ENCODE data around the gene ZBTB12. TPM values are rescaled to one million over a fixed set of nuclear protein-coding genes. Genes with fewer than 3 reads are reported as not detected.

ZBTB12 gene
- total and polyA plus RNA-seq, 8 donors, result 0.43 to 6.4 (median 1.8) TPM

- 68 to 78% (median 72%) methylated on average over 11 of the region's 11 CpGs for WGBS, 5 donors
- DNase-seq, result no peak
- Histone ChIP-seq H3K27ac (peak overlapping the region in 3 of 5 donors; percentile 13 to 57 (median 32)), H3K36me3 (no peaks in the 10 kb centered on the region), H3K9me3 (no peaks in the 10 kb centered on the region), H3K4me1 (no peaks in the 10 kb centered on the region), H3K27me3 (no peaks in the 10 kb centered on the region), H3K4me3 (peak overlapping the region in 3 of 4 donors; percentile 9 to 33 (median 12))
- intact Hi-C loops (cut with DNase I; ENCODE audit: low total_unique reads), result no loop called here
- no peak for TF ChIP-seq POLR2A (IDR thresholded peaks at IDR 0.05)
- no peak for TF ChIP-seq CTCF (IDR thresholded peaks at IDR 0.05)
- TF ChIP-seq EP300 (IDR thresholded peaks at IDR 0.05), result no peak
- no peak for TF ChIP-seq POLR2AphosphoS5 (IDR thresholded peaks at IDR 0.05)
Measured at GRCh38 chr6:31927863-31928671, 26.2 kb upstream of the ZBTB12 start.

GRCh38 chr6:31927242-31927862 is 25.5 kb upstream of the ZBTB12 start, which contains the start of gene C2:
Gene C2 (plus strand): TSS chr6:31927717. CDS start chr6:31927753, 36 bp downstream.
- Histone ChIP-seq H3K27ac (peak within 1 kb of the TSS in 3 of 5 donors; percentile 13 to 57 (median 32)), H3K4me1 (no peaks in the 10 kb centered on the region), H3K4me3 (peak within 1 kb of the TSS in 3 of 4 donors; percentile 9 to 33 (median 12)), H3K27me3 (no peaks in the 10 kb centered on the region), H3K9me3 (no peaks in the 10 kb centered on the region), H3K36me3 (no peaks in the 10 kb centered on the region)
- WGBS, 5 donors, result 36 to 53% (median 46%) methylated on average over 11 of the region's 11 CpGs
- DNase-seq, result peak in 1 of 2 donors; percentile 45
- intact Hi-C loops (cut with DNase I; ENCODE audit: low total_unique reads), result no loop called here
- TF ChIP-seq CTCF (IDR thresholded peaks at IDR 0.05), result no peak
- no peak for TF ChIP-seq POLR2AphosphoS5 (IDR thresholded peaks at IDR 0.05)
- TF ChIP-seq POLR2A (IDR thresholded peaks at IDR 0.05), result no peak
- TF ChIP-seq EP300 (IDR thresholded peaks at IDR 0.05), result no peak

- H3K9me3 ChIP-seq, result no peaks in the 10 kb centered on the region
- TF ChIP-seq POLR2AphosphoS5 (IDR thresholded peaks at IDR 0.05) (no peak), EP300 (IDR thresholded peaks at IDR 0.05) (no peak), POLR2A (IDR thresholded peaks at IDR 0.05) (no peak), CTCF (IDR thresholded peaks at IDR 0.05) (no peak)
- H3K36me3 ChIP-seq, result no peaks in the 10 kb centered on the region
- no peak overlapping the region for H3K4me3 ChIP-seq
- intact Hi-C loops (cut with DNase I; ENCODE audit: low total_unique reads), result no loop called here
- peaks cover 0 to 11% (median 5%) of the 10 kb centered on the region in 4 donors for H3K4me1 ChIP-seq
- H3K27me3 ChIP-seq, result no peaks in the 10 kb centered on the region
- H3K27ac ChIP-seq, result no peak overlapping the region
- peak; percentile 32 to 50 for DNase-seq
- 7 to 17% (median 12%) methylated on average over 5 of the region's 5 CpGs for WGBS, 5 donors
Measured at GRCh38 chr6:31922942-31923341, 21.1 kb upstream of the ZBTB12 start.

GRCh38 chr6:31920811-31921210 is 18.9 kb upstream of the ZBTB12 start:
- Histone ChIP-seq H3K4me3 (no peak overlapping the region), H3K9me3 (no peaks in the 10 kb centered on the region), H3K27ac (no peak overlapping the region), H3K4me1 (peaks cover 0 to 11% (median 5%) of the 10 kb centered on the region in 4 donors), H3K27me3 (no peaks in the 10 kb centered on the region), H3K36me3 (no peaks in the 10 kb centered on the region)
- WGBS, 5 donors, result 35 to 58% (median 49%) methylated on average over 2 of the region's 2 CpGs
- no peak for TF ChIP-seq CTCF (IDR thresholded peaks at IDR 0.05)
- no peak for TF ChIP-seq EP300 (IDR thresholded peaks at IDR 0.05)
- peak in 1 of 3 donors; percentile 14 for TF ChIP-seq POLR2AphosphoS5 (IDR thresholded peaks at IDR 0.05)
- TF ChIP-seq POLR2A (IDR thresholded peaks at IDR 0.05), result no peak
- intact Hi-C loops (cut with DNase I; ENCODE audit: low total_unique reads), result no loop called here
- peak in 1 of 2 donors; percentile 65 for DNase-seq

All from stomach (tissue), 9 donors.